Stimulated activated CD8-positive, alpha-beta memory T cell treated with anti-CD3 and anti-CD28 coated beads, Interleukin-2, amount 100 ng/mL, for 48 hours (primary cell): ENCODE results near the gene DOK5.
"Not testable (repeated sequence)": the region's sequence is repeated elsewhere in the genome, so short reads cannot be mapped to it uniquely, and the experiment has no call there.

ENCODE experiments used
- DNase-seq, 2 donors: peaks; one replicate each; pipeline ENCODE4 v3.0.0-alpha.2; 2020; ENCODE audit warnings: low read depth in 2 of 2

Gene DOK5

GRCh38 chr20:54470697-54471096, 4.7 kb upstream of the DOK5 start:
- DNase-seq = no peak

GRCh38 chr20:54472607-54473006, 2.8 kb upstream of the DOK5 start:
- no peak for DNase-seq

DNA sequence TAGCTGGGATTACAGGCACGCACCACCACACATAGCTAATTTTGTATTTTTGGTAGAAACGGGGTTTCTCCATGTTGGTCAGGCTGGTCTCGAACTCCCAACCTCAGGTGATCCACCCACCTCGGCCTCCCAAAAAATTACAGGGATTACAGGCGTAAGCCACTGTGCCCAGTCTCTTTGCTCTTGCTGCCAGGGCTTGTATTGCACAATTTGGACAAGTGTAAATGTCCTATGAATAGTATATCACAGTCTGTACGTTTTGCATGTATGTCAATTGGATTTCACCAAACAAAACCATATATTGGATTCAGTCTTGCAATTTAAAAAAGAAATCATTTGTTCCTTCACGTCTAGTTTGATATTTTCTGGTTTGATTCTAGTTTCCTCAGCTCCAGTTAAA, 2.1 kb upstream of the DOK5 start:
- no peak for DNase-seq

DNA sequence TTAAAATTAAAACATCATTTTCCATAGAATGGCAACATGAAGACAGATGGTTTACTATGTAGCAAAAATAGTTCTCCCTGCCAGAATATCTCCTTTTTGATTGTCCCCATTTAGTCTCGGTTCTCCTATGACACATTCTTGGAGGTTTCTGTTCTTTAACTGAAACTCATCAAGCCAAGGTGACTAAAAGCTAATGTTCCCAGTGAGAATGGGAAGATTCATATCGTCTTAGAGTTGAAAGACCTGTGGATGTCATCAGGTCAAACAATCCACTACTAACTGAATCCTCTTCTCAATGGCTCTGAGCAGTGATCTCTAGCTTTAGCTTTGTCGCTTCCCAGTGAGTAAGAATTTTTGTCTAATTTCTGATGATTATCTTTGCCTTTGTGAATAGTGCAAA, 1.3 kb upstream of the DOK5 start:
- no peak for DNase-seq

- no peak for DNase-seq
Observed at GRCh38 chr20:54474866-54475265, 527 bp upstream of the DOK5 start.

- no peak for DNase-seq
Observed at GRCh38 chr20:54476169-54477009, 996 bp downstream of the DOK5 start.

- no peak for DNase-seq
Observed at GRCh38 chr20:54477191-54477955, 2.0 kb downstream of the DOK5 start.

GRCh38 chr20:54479138-54479906, 3.9 kb downstream of the DOK5 start:
- no peak for DNase-seq

DNA sequence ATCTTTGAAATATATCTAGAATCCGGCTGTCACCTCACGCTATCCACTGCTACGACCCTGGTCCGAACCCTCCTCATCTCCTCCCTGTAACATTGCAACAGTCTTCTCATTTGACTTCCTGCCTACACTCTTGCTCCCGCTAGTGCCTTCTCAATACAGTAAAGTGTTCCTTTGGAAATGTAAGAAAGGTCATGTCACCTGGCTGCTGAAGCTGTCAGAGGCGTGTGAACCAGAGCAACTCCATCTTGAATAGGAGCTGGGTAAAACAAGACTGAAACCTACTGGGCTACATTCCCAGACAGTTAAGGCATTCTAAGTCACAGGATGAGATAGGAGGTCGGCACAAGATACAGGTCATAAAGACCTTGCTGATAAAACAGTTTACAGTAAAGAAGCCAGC, 4.5 kb downstream of the DOK5 start:
- not testable (repeated sequence) for DNase-seq

- no peak for DNase-seq
Observed at GRCh38 chr20:54481442-54481841, 6.0 kb downstream of the DOK5 start.

DNA sequence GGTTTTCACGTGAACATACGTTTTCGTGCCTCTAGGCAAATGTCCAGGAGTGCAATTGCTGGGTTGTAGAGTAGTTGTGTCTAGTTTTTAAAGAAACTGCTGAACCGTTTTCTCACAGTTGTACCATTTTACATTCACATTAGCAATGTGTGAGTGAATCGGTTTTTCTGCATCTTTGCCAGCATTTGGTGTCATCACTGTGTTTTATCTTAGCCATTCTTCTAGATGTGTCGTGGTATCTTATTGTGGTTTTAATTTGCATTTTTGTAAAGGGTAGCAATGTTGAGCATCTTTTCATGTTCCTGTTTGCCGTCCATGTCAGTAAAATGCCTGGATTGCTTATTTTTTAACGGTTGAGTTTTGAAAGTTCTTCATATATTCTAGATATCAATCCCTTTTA, 10.2 kb downstream of the DOK5 start:
- no peak for DNase-seq

- DNase-seq = no peak
Observed at GRCh38 chr20:54486585-54486984, 11.2 kb downstream of the DOK5 start.

GRCh38 chr20:54488442-54488841, 13.0 kb downstream of the DOK5 start:
- DNase-seq = no peak

DNA sequence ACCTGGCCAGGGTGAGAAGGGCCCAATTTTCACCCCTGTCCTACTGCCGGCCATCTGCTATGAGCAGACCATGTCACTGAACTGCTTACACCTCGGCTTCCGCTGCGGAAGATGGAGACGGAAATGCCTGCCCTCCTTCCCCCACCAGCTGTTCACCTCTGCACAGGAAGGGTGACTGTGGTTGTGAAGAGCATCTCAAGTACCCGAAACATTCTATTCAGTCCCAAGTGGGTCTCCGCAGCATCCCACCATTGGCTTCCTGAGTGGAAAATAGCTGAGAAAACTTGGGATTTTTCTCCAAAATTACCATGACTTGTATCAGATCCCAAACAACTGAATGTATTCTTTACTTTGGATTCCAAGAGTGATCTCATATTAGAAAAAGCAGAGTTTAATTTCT, 16.1 kb downstream of the DOK5 start:
- no peak for DNase-seq

DNA sequence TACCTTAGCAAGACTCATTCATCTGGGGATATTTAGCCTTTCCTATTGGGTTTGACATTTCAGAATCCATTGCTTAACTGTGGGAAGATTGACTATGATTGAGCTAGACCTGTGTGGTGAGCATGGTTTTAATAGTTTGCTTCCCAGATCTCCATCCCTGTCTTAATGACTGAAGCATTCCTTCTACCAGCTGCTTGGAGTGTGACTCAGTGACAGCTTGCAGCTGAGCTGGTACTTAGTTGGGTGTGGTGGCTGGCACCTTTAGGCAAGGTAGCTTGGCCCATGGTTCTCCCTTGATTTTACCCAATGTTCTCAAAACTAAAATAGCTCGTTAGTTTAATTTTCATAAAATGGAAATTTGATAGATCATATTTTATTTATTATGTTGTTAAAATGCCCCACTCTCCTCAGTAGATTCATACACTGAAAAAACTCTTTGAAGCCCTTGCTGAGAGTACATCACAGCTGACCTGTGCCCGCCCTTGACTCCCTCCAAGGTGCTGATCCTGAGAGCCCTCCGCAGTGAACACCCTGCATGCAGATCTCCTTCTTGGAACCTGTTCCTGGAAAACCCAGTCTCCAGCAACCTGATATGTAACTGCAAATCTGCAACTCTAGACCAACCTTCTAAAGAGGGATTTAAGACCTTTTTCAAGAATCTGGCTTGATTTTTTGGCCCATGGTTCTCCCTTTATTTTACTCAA, 19.1 kb downstream of the DOK5 start:
- no peak for DNase-seq

DNA sequence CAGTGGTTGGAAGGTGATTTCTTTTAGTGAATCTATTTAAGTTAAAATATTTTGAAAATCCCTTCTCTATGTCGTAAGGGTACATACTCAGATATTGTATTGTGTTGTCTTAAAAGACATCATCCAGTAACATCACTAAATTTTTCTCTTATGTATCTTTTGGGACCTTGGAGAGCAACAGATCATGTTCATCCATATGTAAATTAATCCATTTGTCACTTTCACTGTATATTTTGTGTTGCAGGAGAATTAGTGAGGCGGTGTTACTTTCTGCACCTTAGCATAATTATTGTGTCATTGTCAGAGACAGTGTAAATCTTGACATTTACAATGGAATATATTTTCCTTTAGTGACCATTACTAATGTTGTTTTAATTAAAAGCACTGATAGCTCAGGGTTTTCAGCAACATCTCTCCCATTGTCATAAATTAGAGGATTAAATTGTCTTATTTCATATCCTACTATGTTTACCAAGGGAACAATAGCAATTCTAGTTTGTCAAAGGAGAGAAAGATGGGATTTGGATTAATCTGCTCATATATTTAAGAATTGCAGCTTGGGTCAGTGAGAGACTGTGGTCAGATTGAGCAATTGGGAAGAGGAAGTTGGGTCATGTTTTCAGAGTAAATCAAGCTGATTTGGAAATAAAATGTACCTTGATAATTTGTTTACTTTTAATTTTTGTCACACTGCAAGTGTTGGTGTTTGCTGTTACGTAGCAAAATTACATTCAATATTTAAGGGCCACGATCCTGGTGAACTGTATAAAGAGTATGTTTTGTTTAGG, 22.7 kb downstream of the DOK5 start:
- no peak for DNase-seq

DNA sequence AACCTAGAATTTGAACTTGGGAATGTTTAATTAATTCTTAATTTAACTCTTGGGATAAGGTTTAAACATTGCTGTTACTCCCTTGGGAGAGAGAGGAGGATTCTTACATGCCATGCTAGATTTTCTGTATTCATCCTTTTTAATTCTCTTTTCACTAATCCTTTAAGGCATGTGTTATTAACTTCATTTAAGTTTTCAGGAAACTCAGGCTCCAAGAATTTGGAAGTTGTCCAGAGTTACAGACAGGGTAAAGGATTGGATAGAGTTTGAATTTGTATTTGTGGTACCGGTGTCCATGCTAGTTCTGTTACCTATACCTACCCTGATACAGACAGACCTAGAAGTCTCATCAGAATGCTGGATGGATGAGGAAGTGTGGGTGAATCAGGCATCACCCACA, 23.7 kb downstream of the DOK5 start:
- DNase-seq = no peak

DNA sequence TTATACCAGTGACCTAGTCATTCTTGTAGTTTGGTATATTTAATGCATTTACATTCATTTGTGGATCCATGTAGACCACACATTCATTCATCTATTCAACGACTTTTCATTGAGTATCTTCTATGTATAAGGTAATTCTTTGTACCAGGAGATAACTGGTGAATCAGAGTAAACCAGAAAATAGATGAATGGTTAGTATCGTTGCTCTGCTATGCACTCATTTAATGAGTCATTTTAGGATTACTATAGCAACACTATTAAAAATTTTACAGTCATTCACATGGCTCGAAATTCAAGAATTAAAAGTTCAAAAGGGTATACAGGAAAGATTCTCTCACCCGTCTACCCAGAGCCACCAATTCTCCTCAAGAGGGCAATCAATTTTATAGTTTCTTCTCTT, 26.8 kb downstream of the DOK5 start:
- DNase-seq = no peak

DNA sequence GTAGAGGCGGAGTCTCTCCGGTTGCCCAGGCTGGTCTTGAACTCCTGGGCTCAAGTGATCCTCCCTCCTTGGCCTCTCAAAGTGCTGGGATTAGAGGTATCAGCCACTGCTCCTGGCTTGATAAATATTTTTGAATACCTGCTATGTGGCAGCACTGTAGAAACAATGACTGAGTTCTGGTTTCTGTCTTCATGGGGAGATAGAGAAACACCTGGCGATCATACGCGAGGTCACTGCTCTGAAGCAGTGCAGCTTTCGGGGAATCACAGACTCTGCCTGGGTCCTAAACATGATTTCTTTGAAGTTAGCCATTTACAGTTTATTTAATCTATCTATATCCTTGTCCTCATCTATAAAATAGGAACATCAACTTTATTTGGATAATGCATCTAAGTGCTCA, 31.2 kb downstream of the DOK5 start:
- DNase-seq = no peak

- DNase-seq = no peak
Observed at GRCh38 chr20:54510541-54511129, 35.2 kb downstream of the DOK5 start.

GRCh38 chr20:54512694-54513093, 37.3 kb downstream of the DOK5 start:
- no peak for DNase-seq
